CD14-positive monocyte (primary cell): Measurements from ENCODE around the gene CA7. TPM values are rescaled to one million over a fixed set of nuclear protein-coding genes. Genes with fewer than 3 reads are reported as not detected.

Source experiments
- DNase-seq, 3 donors: peaks; one replicate each; pipeline ENCODE4 v3.0.0-alpha.2; 2011 to 2022
- H2AFZ ChIP-seq: 2 replicates; pipeline ENCODE4 v1.6.0; 2012; ENCODE audit warnings: mild to moderate bottlenecking, low read depth, low read length, inconsistent platforms; ENCODE audit not compliant: insufficient read depth, poor library complexity, severe bottlenecking
- H3K27ac ChIP-seq, 2 donors: 1 replicate in 1 of 2; 2 replicates in 1 of 2; pipeline ENCODE4 v1.5.1; 2012 to 2013; ENCODE audit warnings: low read length in 2 of 2, control low read depth in 1 of 2, inconsistent platforms in 1 of 2, low read depth in 1 of 2, mild to moderate bottlenecking in 1 of 2
- H3K27me3 ChIP-seq, 2 donors: one replicate each; pipeline versions ENCODE4 v1.6.0 to v1.6.1; 2011 to 2013; ENCODE audit warnings: low read length in 2 of 2; ENCODE audit not compliant: control insufficient read depth in 2 of 2, insufficient read depth in 2 of 2
- H3K36me3 ChIP-seq, 2 donors: replicated peaks in 1 of 2; 1 replicate in 1 of 2; 2 replicates in 1 of 2; pipeline versions ENCODE4 v1.5.1 to v1.6.1; 2012 to 2013; ENCODE audit warnings: low read length in 2 of 2, control low read depth in 1 of 2, inconsistent platforms in 1 of 2, mild to moderate bottlenecking in 1 of 2; ENCODE audit not compliant: insufficient read depth in 2 of 2, control insufficient read depth in 1 of 2
- H3K4me1 ChIP-seq, 2 donors: 1 replicate in 1 of 2; 2 replicates in 1 of 2; pipeline versions ENCODE4 v1.5.1 to v1.6.1; 2012 to 2013; ENCODE audit warnings: low read length in 2 of 2, control low read depth in 1 of 2, inconsistent platforms in 1 of 2, mild to moderate bottlenecking in 1 of 2, moderate library complexity in 1 of 2; ENCODE audit not compliant: insufficient read depth in 2 of 2, control insufficient read depth in 1 of 2
- H3K4me2 ChIP-seq: replicated peaks from 2 replicates; pipeline ENCODE3; 2012; ENCODE audit warnings: low read length, moderate library complexity, mild to moderate bottlenecking; ENCODE audit not compliant: poor library complexity, severe bottlenecking; ENCODE audit errors: extremely low read depth
- H3K4me3 ChIP-seq, 3 experiments: fragments of 200-600 bp in 1 of 3; sonication (generic) in 1 of 3; replicated peaks in 1 of 3; 1 replicate in 2 of 3; 2 replicates in 1 of 3; pipeline ENCODE4 v1.5.1; 2011 to 2013; ENCODE audit warnings: low read length in 3 of 3, mild to moderate bottlenecking in 3 of 3, control low read depth in 2 of 3, low read depth in 2 of 3, inconsistent platforms in 1 of 3, moderate library complexity in 1 of 3
- H3K79me2 ChIP-seq: 2 replicates; pipeline ENCODE4 v1.6.0; 2012; ENCODE audit warnings: mild to moderate bottlenecking, control low read depth, inconsistent platforms, low read length, moderate library complexity; ENCODE audit not compliant: insufficient read depth
- H3K9ac ChIP-seq: 2 replicates; pipeline ENCODE4 v1.6.0; 2017; ENCODE audit warnings: low read length, mild to moderate bottlenecking; ENCODE audit not compliant: insufficient read depth, poor library complexity, severe bottlenecking
- H3K9me3 ChIP-seq, 2 donors: replicated peaks in 1 of 2; 1 replicate in 1 of 2; 2 replicates in 1 of 2; pipeline versions ENCODE4 v1.5.1 to v1.6.1; 2012 to 2013; ENCODE audit warnings: low read length in 2 of 2, control low read depth in 1 of 2; ENCODE audit not compliant: control insufficient read depth in 1 of 2, insufficient read depth in 1 of 2
- H4K20me1 ChIP-seq: 2 replicates; pipeline ENCODE4 v1.6.0; 2012; ENCODE audit warnings: mild to moderate bottlenecking, low read length, control low read depth, moderate library complexity; ENCODE audit not compliant: insufficient read depth
- H3K27ac Mint-ChIP-seq, 7 donors: one replicate each; pipeline ENCODE4 v1.8.0; 2020; ENCODE audit warnings: mild to moderate bottlenecking in 7 of 7, mixed read lengths in 7 of 7, moderate library complexity in 6 of 7, inconsistent platforms in 2 of 7
- H3K27me3 Mint-ChIP-seq, 3 donors: one replicate each; pipeline ENCODE4 v1.8.0; 2021 to 2022; ENCODE audit warnings: low read depth in 3 of 3, mild to moderate bottlenecking in 3 of 3, mixed read lengths in 3 of 3, moderate library complexity in 3 of 3, inconsistent platforms in 1 of 3
- H3K36me3 Mint-ChIP-seq, 2 donors: one replicate each; pipeline ENCODE4 v1.8.0; 2020; ENCODE audit warnings: mixed read lengths in 2 of 2, inconsistent platforms in 1 of 2, mild to moderate bottlenecking in 1 of 2
- H3K4me1 Mint-ChIP-seq: one replicate; pipeline ENCODE4 v1.8.0; 2020; ENCODE audit warnings: mild to moderate bottlenecking, mixed read lengths
- H3K4me3 Mint-ChIP-seq, 2 donors: one replicate each; pipeline ENCODE4 v1.8.0; 2020; ENCODE audit warnings: mild to moderate bottlenecking in 2 of 2, mixed read lengths in 2 of 2, moderate library complexity in 1 of 2
- H3K9me3 Mint-ChIP-seq, 7 donors: one replicate each; pipeline ENCODE4 v1.8.0; 2020 to 2022; ENCODE audit warnings: mixed read lengths in 7 of 7, mild to moderate bottlenecking in 6 of 7, moderate library complexity in 6 of 7, inconsistent platforms in 2 of 7
- WGBS: methylation state at CpG from one replicate; pipeline ENCODE4 v1.1.5; 2013; ENCODE audit warnings: missing lambda C conversion rate; ENCODE audit not compliant: insufficient coverage; 5-methylcytosine and 5-hydroxymethylcytosine counted together
- intact Hi-C, 2 donors: fragments of 100-400 bp; cut with micrococcal nuclease; formaldehyde crosslinking; loops; one replicate each; pipeline versions ENCODE4 v1.15.0 to v1.15.1; 2023
- polyA plus RNA-seq, 3 donors: library from polyadenylated mRNA; depleted of rRNA in 1 of 3; unstranded in 2 of 3; stranded (reverse) in 1 of 3; fragments of 300-500 nt in 2 of 3; fragments of >200 nt in 1 of 3; fragmentation: Illumina TruSeq in 2 of 3; gene quantifications; 1 replicate in 2 of 3; 2 replicates in 1 of 3; pipeline ENCODE4 v1.2.3, GENCODE V29; 2012 to 2021
- TF ChIP-seq, protein P1 (sequence below): fragments of 200-600 bp; IDR thresholded peaks from one replicate; pipeline ENCODE4 v1.8.0; 2022; ENCODE audit warnings: antibody characterized with exemption, mild to moderate bottlenecking

CA7 gene
- polyA plus RNA-seq, 3 donors = not detected

DNA sequence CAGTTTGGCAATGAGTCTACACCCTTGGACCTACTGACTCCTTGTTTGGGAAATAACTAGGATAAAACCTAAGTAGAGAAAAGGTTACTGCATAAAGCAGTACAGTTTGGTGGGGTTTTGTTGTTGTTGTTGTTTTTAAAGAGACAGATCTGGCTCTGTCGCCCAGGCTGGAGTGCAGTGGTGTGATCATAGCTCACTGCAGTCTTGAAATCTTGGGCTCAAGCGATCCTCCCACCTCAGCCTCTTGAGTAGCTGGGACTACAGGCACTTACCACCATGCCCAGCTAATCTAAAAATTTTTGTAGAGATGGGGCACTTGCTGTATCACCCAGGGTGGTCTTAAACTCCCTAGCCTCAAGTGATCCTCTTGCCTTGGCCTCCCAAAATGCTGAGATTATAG is 37.3 kb downstream of the CA7 start:
- H3K27ac Mint-ChIP-seq = no peak overlapping the region

DNA sequence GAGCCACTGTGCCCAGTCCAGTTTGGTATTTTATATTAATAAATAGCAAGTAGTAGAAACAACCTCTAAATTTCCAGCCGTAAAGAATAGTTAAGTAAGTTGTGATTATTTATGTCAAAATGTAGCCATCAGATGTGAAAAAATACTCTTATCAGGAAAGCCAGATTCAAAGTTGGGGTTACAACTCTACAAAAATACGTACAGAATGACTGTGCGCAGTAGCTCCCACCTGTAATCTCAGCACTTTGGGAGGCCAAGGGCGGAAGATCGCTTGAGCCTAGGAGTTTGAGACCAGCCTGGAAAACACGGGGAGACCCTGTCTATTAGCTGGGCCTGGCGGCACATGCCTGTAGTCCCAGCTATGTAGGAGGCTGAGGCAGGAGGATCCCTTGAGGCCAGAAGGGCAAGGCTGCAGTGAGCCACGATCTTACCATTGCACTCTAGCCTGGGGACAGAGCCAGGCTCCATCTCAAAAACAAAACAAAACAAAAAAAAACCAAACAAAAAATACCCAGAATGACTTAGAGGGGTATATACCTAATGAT is 37.8 kb downstream of the CA7 start:
- intact Hi-C loops = no loop called here
- no peak overlapping the region for H3K4me3 ChIP-seq

More for the DNA sequence above, 37.3 kb downstream of the CA7 start:
- Mint-ChIP-seq H3K4me1 (peaks cover 22% of the 10 kb centered on the region), H3K27me3 (peaks cover 39 to 51% (median 44%) of the 10 kb centered on the region in 3 donors), H3K36me3 (peaks cover 14 to 17% of the 10 kb centered on the region in 2 donors), H3K9me3 (peaks cover 0 to 9% (median 2%) of the 10 kb centered on the region in 7 donors), H3K4me3 (peak overlapping the region in 1 of 2 donors; percentile 63)
- Histone ChIP-seq H3K79me2 (no peaks in the 10 kb centered on the region), H3K4me3 (no peak overlapping the region), H3K4me2 (no peak overlapping the region), H4K20me1 (no peaks in the 10 kb centered on the region), H3K9ac (no peak overlapping the region), H3K4me1 (peaks cover 23 to 29% of the 10 kb centered on the region in 2 donors), H3K27ac (no peak overlapping the region), H2AFZ (no peak overlapping the region), H3K27me3 (peaks cover 7 to 44% of the 10 kb centered on the region in 2 donors), H3K9me3 (peaks cover under 1% of the 10 kb centered on the region in 2 donors), H3K36me3 (peaks cover 3 to 13% of the 10 kb centered on the region in 2 donors)
- WGBS = no CpG with 5 or more reads among the region's 2 CpGs
- TF ChIP-seq, protein P1, sequence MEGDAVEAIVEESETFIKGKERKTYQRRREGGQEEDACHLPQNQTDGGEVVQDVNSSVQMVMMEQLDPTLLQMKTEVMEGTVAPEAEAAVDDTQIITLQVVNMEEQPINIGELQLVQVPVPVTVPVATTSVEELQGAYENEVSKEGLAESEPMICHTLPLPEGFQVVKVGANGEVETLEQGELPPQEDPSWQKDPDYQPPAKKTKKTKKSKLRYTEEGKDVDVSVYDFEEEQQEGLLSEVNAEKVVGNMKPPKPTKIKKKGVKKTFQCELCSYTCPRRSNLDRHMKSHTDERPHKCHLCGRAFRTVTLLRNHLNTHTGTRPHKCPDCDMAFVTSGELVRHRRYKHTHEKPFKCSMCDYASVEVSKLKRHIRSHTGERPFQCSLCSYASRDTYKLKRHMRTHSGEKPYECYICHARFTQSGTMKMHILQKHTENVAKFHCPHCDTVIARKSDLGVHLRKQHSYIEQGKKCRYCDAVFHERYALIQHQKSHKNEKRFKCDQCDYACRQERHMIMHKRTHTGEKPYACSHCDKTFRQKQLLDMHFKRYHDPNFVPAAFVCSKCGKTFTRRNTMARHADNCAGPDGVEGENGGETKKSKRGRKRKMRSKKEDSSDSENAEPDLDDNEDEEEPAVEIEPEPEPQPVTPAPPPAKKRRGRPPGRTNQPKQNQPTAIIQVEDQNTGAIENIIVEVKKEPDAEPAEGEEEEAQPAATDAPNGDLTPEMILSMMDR = no peak
- no peak for DNase-seq
- intact Hi-C loops = no loop called here

More for the DNA sequence above, 37.8 kb downstream of the CA7 start:
- H3K79me2 ChIP-seq = no peaks in the 10 kb centered on the region
- peaks cover 22% of the 10 kb centered on the region for H3K4me1 Mint-ChIP-seq
- H3K27me3 Mint-ChIP-seq = peaks cover 36 to 48% (median 41%) of the 10 kb centered on the region in 3 donors
- peaks cover 14 to 21% of the 10 kb centered on the region in 2 donors for H3K36me3 Mint-ChIP-seq
- TF ChIP-seq, protein P1 = no peak
- H3K4me2 ChIP-seq = no peak overlapping the region
- no peaks in the 10 kb centered on the region for H4K20me1 ChIP-seq
- no peak overlapping the region for H3K27ac Mint-ChIP-seq
- peaks cover 23 to 29% of the 10 kb centered on the region in 2 donors for H3K4me1 ChIP-seq
- 94% methylated on average over 6 of the region's 8 CpGs for WGBS
- peaks cover 7 to 40% of the 10 kb centered on the region in 2 donors for H3K27me3 ChIP-seq
- DNase-seq = no peak
- H3K9ac ChIP-seq = no peak overlapping the region
- H3K9me3 Mint-ChIP-seq = peaks cover 0 to 8% (median 2%) of the 10 kb centered on the region in 7 donors
- H3K27ac ChIP-seq = no peak overlapping the region
- peaks cover 3 to 13% of the 10 kb centered on the region in 2 donors for H3K36me3 ChIP-seq
- H2AFZ ChIP-seq = no peak overlapping the region
- H3K4me3 Mint-ChIP-seq = peak overlapping the region in 1 of 2 donors; percentile 63
- no peaks in the 10 kb centered on the region for H3K9me3 ChIP-seq
